Parathyroid adenoma (tissue), 2 donors: ENCODE measurements around the gene TRMT5.

Experiments used
- H2AFZ ChIP-seq: fragments of 300-600 bp; sonication (generic); one replicate; pipeline ENCODE4 v1.7.0; 2017; ENCODE audit warnings: antibody characterized with exemption, mild to moderate bottlenecking
- H3K27ac ChIP-seq: fragments of 300-600 bp; sonication (generic); one replicate; pipeline ENCODE4 v1.7.0; 2017
- H3K27me3 ChIP-seq: fragments of 300-600 bp; sonication (generic); one replicate; pipeline ENCODE4 v1.7.0; 2017; ENCODE audit warnings: low read length; ENCODE audit not compliant: control insufficient read depth, insufficient read depth
- H3K36me3 ChIP-seq: fragments of 300-600 bp; sonication (generic); one replicate; pipeline ENCODE4 v1.7.0; 2017; ENCODE audit warnings: low read length; ENCODE audit not compliant: control insufficient read depth, insufficient read depth
- H3K4me1 ChIP-seq: fragments of 300-600 bp; sonication (generic); one replicate; pipeline ENCODE4 v1.7.0; 2017; ENCODE audit warnings: control low read depth
- H3K4me2 ChIP-seq: fragments of 300-600 bp; sonication (generic); one replicate; pipeline ENCODE4 v1.7.0; 2017; ENCODE audit warnings: low read length
- H3K4me3 ChIP-seq: fragments of 300-600 bp; sonication (generic); one replicate; pipeline ENCODE4 v1.7.0; 2017; ENCODE audit warnings: low read depth, low read length
- H3K79me2 ChIP-seq: fragments of 300-600 bp; sonication (generic); one replicate; pipeline ENCODE4 v1.7.0; 2017; ENCODE audit warnings: control low read depth
- H3K9ac ChIP-seq: fragments of 300-600 bp; sonication (generic); one replicate; pipeline ENCODE4 v1.7.0; 2017; ENCODE audit warnings: mild to moderate bottlenecking
- H3K9me3 ChIP-seq: fragments of 300-600 bp; sonication (generic); one replicate; pipeline ENCODE4 v1.7.0; 2017; ENCODE audit warnings: low read length; ENCODE audit not compliant: control insufficient read depth
- CTCF ChIP-seq: fragments of 300-600 bp; sonication (generic); IDR thresholded peaks from one replicate; pipeline ENCODE4 v1.7.0; 2017; ENCODE audit warnings: antibody characterized with exemption, mild to moderate bottlenecking
- donor health status: primary hyperparathyroidism.

The TRMT5 gene

DNA sequence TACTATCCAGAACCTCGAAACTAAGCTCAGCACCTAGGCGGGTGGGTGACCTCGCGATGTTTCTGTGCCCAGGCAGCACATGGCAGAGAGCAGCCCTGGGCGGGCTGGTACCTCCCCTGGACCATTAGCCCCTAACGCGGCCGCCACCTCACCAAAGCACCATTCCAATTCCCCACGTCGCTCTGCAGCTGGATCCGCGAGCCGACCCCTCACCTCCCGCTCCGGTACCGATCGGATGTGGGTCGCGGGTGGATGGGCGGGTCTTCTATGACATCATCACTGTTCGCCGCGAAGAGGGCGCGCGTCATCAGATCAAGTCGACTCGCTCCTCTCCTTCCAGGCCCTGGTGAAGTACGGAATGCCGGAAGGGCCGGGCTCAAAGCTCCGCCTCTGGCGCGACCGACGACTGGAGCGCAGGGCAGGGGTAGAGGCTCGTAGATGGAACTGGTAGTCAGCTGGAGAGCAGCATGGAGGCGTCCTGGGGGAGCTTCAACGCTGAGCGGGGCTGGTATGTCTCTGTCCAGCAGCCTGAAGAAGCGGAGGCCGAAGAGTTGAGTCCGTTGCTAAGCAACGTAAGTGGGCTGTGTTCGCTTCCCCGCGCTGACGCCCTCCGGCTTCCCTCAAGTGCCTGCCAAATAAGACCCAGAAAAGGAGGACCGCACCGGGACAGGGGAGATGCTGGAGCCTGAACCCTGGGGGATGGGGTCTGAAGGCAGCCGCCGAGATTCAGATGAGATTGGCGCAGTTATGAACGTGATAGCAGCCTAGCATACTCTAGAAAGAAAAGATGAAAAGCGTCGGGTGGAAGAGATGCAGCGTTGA is at the start of gene TRMT5, which contains the start of gene SLC38A6:
TSS of gene TRMT5 (minus strand) at position 269 of the 822 bp plus-strand sequence. CDS start at position 163, 106 bp downstream.
TSS of gene SLC38A6 (plus strand) at position 435 of the 822 bp plus-strand sequence. CDS start at position 468, 33 bp downstream.
- TF ChIP-seq CTCF, result no peak
- Histone ChIP-seq H3K4me1 (peaks cover 12% of the 10 kb centered on the region), H3K4me2 (peak within 1 kb of the TSS; percentile 86), H2AFZ (peak within 1 kb of the TSS; percentile 95), H3K36me3 (no peaks in the 10 kb centered on the region), H3K27me3 (no peaks in the 10 kb centered on the region), H3K4me3 (peak within 1 kb of the TSS; percentile 89), H3K79me2 (peaks cover 28% of the 10 kb centered on the region), H3K9ac (peak within 1 kb of the TSS; percentile 57), H3K9me3 (no peaks in the 10 kb centered on the region), H3K27ac (peak within 1 kb of the TSS; percentile 88)

DNA sequence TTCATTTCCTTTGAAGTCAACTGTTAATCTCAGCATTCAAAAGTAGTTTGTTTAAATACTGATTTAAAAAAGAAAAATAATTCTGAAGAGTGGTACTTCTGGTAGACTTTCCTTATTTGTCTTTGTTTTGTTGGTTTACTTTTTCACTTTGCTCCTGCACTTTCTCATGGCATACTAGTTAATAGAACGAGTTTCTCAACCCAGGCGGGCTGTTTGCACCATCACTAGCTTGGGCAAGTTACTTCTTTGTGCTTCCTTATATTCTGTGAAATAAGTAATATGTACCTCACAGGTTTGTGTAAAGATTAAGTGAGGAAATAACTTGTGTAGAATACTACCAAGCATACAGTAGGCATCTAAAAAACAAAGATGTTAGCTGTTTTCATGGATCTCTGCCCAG is 45.6 kb upstream of the TRMT5 start:
- no peaks in the 10 kb centered on the region for H3K36me3 ChIP-seq
- no peaks in the 10 kb centered on the region for H3K27me3 ChIP-seq
- H3K4me1 ChIP-seq, result no peaks in the 10 kb centered on the region
- H2AFZ ChIP-seq, result no peak overlapping the region
- no peak for TF ChIP-seq CTCF
- H3K4me3 ChIP-seq, result no peak overlapping the region
- H3K79me2 ChIP-seq, result no peaks in the 10 kb centered on the region
- H3K9me3 ChIP-seq, result no peaks in the 10 kb centered on the region
- no peak overlapping the region for H3K27ac ChIP-seq
- H3K4me2 ChIP-seq, result no peak overlapping the region
- H3K9ac ChIP-seq, result no peak overlapping the region

- Histone ChIP-seq H3K79me2 (no peaks in the 10 kb centered on the region), H2AFZ (no peak overlapping the region), H3K4me2 (peak overlapping the region; percentile 28), H3K27ac (no peak overlapping the region), H3K27me3 (no peaks in the 10 kb centered on the region), H3K9ac (no peak overlapping the region), H3K4me3 (no peak overlapping the region), H3K4me1 (no peaks in the 10 kb centered on the region), H3K9me3 (no peaks in the 10 kb centered on the region), H3K36me3 (no peaks in the 10 kb centered on the region)
- peak; percentile 91 for TF ChIP-seq CTCF
Measured at GRCh38 chr14:61025251-61026223, 44.7 kb upstream of the TRMT5 start.

- Histone ChIP-seq H3K9me3 (no peaks in the 10 kb centered on the region), H2AFZ (no peak overlapping the region), H3K9ac (no peak overlapping the region), H3K4me3 (no peak overlapping the region), H3K79me2 (no peaks in the 10 kb centered on the region), H3K27me3 (no peaks in the 10 kb centered on the region), H3K27ac (no peak overlapping the region), H3K4me2 (no peak overlapping the region), H3K4me1 (peaks cover 2% of the 10 kb centered on the region), H3K36me3 (no peaks in the 10 kb centered on the region)
- no peak for TF ChIP-seq CTCF
Measured at GRCh38 chr14:61019537-61019936, 38.7 kb upstream of the TRMT5 start.
